ENCODE results near the gene GLI1. TPM values are rescaled to one million over a fixed set of nuclear protein-coding genes. Genes with fewer than 3 reads are reported as not detected.

GLI1 gene
- total RNA-seq, 1 experiment from 2014 or later, result 6.4 TPM

- Histone ChIP-seq H3K36me3 (ENCODE audit: control insufficient read depth in 1 of 2, insufficient read depth in 2 of 2, low read length in 2 of 2) (peaks cover 47 to 59% of the 10 kb centered on the region in 2 experiments; a peak in 3 of 4 replicates), H3K27me3 (ENCODE audit: insufficient read depth, low read length) (no peaks in the 10 kb centered on the region), H3K4me1 (ENCODE audit: control insufficient read depth in 1 of 2, insufficient read depth in 2 of 2, low read length in 2 of 2) (peaks cover 6 to 24% of the 10 kb centered on the region in 2 experiments), H2AFZ (ENCODE audit: low read depth, low read length, poor library complexity, severe bottlenecking) (no peak overlapping the region), H3K9me2 (ENCODE audit: insufficient read depth) (no peaks in the 10 kb centered on the region), H4K20me1 (ENCODE audit: insufficient read depth) (peaks cover 7% of the 10 kb centered on the region; the same call in 1 of the 2 replicates), H3K4me3 (replicated peaks in 1 of 2; ENCODE audit: low read depth in 1 of 2, low read length in 2 of 2) (no peak overlapping the region), H3K79me2 (ENCODE audit: insufficient read depth, low read length) (peaks cover 45% of the 10 kb centered on the region), H3K27ac (ENCODE audit: low read depth, low read length) (peak overlapping the region; percentile 2; the same call in 1 of the 2 replicates), H3K9me3 (ENCODE audit: control insufficient read depth in 1 of 2, insufficient read depth in 1 of 2, low read depth in 1 of 2, low read length in 2 of 2) (no peaks in the 10 kb centered on the region), H3K4me2 (ENCODE audit: low read length) (no peak overlapping the region), H3K9ac (ENCODE audit: low read length) (no peak overlapping the region)
- ChIA-PET RAD21 (ENCODE audit: low non-redundant PET in 1 of 2, low total read pairs in 2 of 2, uncharacterized antibody in 2 of 2, unreplicated experiment in 2 of 2) (no interaction called here), CTCF (no interaction called here), POLR2A (no interaction called here)
- no peak for ATAC-seq
- intact Hi-C loops (cut with micrococcal nuclease), result no loop called here
- BruUV-seq (replicated peaks), result TSS peak; percentile 14
- no peak for DNase-seq (ENCODE audit: low read depth, low spot score)
- TF ChIP-seq ATF3 (IDR thresholded peaks at IDR 0.05) (no peak), ZFX (IDR thresholded peaks at IDR 0.05) (no peak), SIN3A (IDR thresholded peaks at IDR 0.05; ENCODE audit: low read depth) (no peak), YY1 (IDR thresholded peaks at IDR 0.05; ENCODE audit: extremely low read depth, insufficient replicate concordance, low read depth, low read length) (no peak), SP1 (IDR thresholded peaks at IDR 0.05; ENCODE audit: low read depth) (no peak), FOSL1 (IDR thresholded peaks at IDR 0.05; ENCODE audit: low read depth) (no peak), EZH2 (IDR thresholded peaks at IDR 0.05) (no peak), CTCF (IDR thresholded peaks at IDR 0.05 in 2 of 3, conservative IDR thresholded peaks at IDR 0.05 in 1 of 3; ENCODE audit: borderline replicate concordance in 1 of 3, insufficient read depth in 1 of 3, low read depth in 2 of 3, low read length in 2 of 3) (no peak), POLR2A (IDR thresholded peaks at IDR 0.05; ENCODE audit: borderline replicate concordance, extremely low read depth, insufficient read depth, insufficient read length) (no peak)
Observed at GRCh38 chr12:57515934-57516541, 56.5 kb downstream of the GLI1 start.

All from HCT116 (cell line).